SJCRH30 (cell line): Measurements from ENCODE around the gene TCF7. TPM values are rescaled to one million over a fixed set of nuclear protein-coding genes. Genes with fewer than 3 reads are reported as not detected.

ENCODE experiments used
- DNase-seq, 2 experiments: peaks; one replicate each; pipeline ENCODE4 v3.0.0-alpha.2; 2015 to 2020
- H3K27ac ChIP-seq: fragments of 250-450 bp; sonication (Bioruptor Pico); 2 replicates; pipeline ENCODE4 v1.5.1; 2020; ENCODE audit warnings: mild to moderate bottlenecking, moderate library complexity
- H3K27me3 ChIP-seq: fragments of 250-450 bp; sonication (Bioruptor Pico); 2 replicates; pipeline ENCODE4 v1.5.1; 2020; ENCODE audit warnings: mild to moderate bottlenecking, moderate library complexity
- H3K36me3 ChIP-seq: fragments of 250-450 bp; sonication (Bioruptor Pico); 2 replicates; pipeline ENCODE4 v1.5.1; 2020; ENCODE audit warnings: mild to moderate bottlenecking, moderate library complexity
- H3K4me1 ChIP-seq: fragments of 250-450 bp; sonication (Bioruptor Pico); 2 replicates; pipeline ENCODE4 v1.5.1; 2020; ENCODE audit warnings: mild to moderate bottlenecking, moderate library complexity
- H3K4me3 ChIP-seq: fragments of 250-450 bp; sonication (Bioruptor Pico); 2 replicates; pipeline ENCODE4 v1.5.1; 2020; ENCODE audit warnings: mild to moderate bottlenecking, moderate library complexity
- H3K9me3 ChIP-seq: fragments of 250-450 bp; sonication (Bioruptor Pico); replicated peaks from 2 replicates; pipeline ENCODE4 v1.5.1; 2020; ENCODE audit warnings: mild to moderate bottlenecking, moderate library complexity
- total RNA-seq: library from RNA; depleted of rRNA; stranded (reverse); fragments of >200 nt; shearing (Covaris generic); gene quantifications from 2 replicates; pipeline ENCODE4 v1.2.3, GENCODE V29; 2014; rRNA removed

The TCF7 gene
- total RNA-seq, 1 experiment from 2014 or later = 2.4 TPM

DNA sequence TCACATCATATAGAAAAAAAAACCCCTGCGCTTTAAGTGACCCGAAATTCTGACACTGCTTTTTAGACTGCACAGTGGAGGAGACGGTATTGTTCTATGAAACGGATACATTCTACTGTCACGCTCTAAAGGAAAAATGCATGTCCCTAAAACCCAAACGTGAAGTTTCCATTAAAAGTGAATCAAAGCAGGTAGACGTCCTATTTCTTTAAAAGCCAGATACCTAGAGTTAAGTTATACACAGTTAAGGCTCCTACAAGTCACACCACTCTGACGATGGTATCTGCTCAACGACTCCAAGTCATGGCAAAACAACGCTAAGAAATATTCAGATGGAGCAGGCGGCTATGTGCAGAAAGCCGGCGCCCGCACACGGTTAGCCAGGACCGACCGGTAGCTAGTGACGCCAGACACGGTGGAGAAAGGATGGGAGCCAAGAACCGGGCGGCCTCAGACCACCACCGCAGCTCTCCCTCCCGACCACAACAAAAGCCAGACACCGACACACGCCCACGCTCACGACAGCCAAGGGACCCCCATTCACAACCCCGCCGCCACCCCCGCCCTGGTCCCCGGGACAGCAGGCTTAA is 61.5 kb downstream of the TCF7 start:
- peak; percentile 34 to 48 for DNase-seq
- H3K9me3 ChIP-seq = no peaks in the 10 kb centered on the region
- peak overlapping the region; percentile 99 for H3K27ac ChIP-seq
- peak overlapping the region; percentile 99 for H3K4me3 ChIP-seq
- H3K27me3 ChIP-seq = no peaks in the 10 kb centered on the region
- H3K4me1 ChIP-seq = peaks cover 10% of the 10 kb centered on the region; the same call in 1 of the 2 replicates
- peaks cover 28% of the 10 kb centered on the region for H3K36me3 ChIP-seq

DNA sequence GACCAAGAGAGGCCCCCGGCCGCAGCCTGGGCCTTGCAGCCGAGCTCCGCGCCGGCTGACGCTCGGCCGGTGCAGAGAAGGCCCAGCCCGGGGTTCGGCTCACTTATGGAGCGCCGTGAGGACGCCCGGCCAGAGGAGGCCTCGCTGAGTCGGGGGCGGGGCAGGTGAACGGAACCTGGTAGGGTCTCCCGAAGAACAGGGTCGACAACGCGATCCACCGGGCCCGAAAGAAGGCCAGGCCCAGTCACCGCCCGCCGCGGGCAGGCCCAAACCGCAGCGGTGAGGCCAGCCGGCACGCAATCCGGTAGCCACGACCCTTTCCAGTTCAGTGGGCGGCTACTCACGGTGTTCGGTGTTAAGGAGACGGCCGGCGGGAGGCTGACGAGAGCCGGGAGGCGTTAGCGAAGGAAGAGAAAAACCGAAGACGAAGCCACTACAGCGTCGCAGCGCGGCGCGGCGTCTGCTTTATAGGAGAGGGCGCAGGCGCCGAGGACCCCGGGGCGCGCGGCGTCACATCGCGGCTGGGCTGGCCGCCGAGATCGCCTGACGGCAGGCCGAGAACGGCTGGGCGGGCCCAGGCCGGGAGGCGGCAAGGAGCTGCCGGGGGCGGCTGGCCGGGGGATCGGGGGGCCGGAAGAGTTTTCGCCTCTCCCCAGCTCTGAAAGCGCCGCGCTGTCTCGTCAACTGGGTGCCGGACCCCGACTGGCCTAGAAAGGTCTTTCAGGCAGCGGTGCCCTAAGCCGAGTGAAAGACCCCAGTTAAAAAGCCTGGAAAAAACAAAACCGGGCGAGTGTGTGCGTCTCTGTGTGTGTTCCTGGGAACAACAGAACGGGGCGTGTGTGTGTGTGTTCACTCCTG is 62.3 kb downstream of the TCF7 start, which contains the start of gene SKP1:
TSS of gene SKP1 (minus strand) at position 440 of the 858 bp plus-strand sequence. CDS start 2,928 bp downstream, outside the sequence.
- Histone ChIP-seq H3K9me3 (no peaks in the 10 kb centered on the region), H3K4me1 (peaks cover 10% of the 10 kb centered on the region; the same call in 1 of the 2 replicates), H3K4me3 (peak within 1 kb of the TSS; percentile 99), H3K27me3 (no peaks in the 10 kb centered on the region), H3K27ac (peak within 1 kb of the TSS; percentile 99), H3K36me3 (peaks cover 21% of the 10 kb centered on the region)
- peak; percentile 80 to 87 for DNase-seq

DNA sequence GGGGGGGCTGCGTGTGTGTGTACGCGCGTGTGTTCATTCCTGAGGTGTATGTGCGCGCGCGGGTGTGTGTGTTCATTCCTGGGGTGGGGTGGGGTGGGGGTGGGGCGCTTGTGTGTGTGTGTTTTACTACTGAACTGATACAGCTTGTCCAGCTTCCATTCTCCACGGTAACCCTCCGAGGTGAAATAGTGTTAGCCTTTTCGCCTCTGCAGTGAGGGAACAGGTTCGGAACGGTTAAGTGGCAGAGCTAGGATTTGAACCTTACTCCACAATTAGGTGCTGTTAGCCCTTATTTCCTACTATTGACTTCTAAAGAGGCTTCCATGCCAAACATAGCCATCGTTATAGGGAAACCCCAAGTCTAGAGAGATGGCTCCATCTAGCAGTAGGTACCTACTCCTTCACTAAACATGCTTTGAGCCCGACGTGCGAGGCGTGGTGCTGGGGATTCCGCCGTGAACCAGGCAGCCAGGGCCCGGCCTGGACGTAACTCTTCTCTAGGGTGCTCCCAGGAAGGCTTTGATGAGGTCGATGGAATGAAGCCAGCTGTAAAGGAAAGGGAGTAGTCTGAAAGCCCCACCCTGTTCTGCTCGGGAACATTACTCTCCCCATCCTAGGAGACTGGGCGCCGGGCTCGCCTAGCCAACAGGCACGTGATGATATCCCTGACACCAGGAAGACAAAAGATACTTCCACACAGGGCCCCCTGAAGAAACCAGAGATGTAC is 63.1 kb downstream of the TCF7 start:
- peaks cover 13% of the 10 kb centered on the region for H3K36me3 ChIP-seq
- H3K4me1 ChIP-seq = peaks cover 10% of the 10 kb centered on the region; the same call in 1 of the 2 replicates
- DNase-seq = peak; percentile 56 to 65
- no peaks in the 10 kb centered on the region for H3K9me3 ChIP-seq
- no peaks in the 10 kb centered on the region for H3K27me3 ChIP-seq
- peak overlapping the region; percentile 99 for H3K4me3 ChIP-seq
- H3K27ac ChIP-seq = peak overlapping the region; percentile 99

GRCh38 chr5:134178096-134178419 is 63.6 kb downstream of the TCF7 start:
- Histone ChIP-seq H3K4me3 (peak overlapping the region; percentile 99), H3K36me3 (peaks cover 9% of the 10 kb centered on the region), H3K4me1 (peaks cover 10% of the 10 kb centered on the region; the same call in 1 of the 2 replicates), H3K27ac (peak overlapping the region; percentile 99; the same call in 1 of the 2 replicates), H3K27me3 (no peaks in the 10 kb centered on the region), H3K9me3 (no peaks in the 10 kb centered on the region)
- DNase-seq = no peak

- Histone ChIP-seq H3K4me3 (no peak overlapping the region), H3K27ac (no peak overlapping the region), H3K4me1 (no peaks in the 10 kb centered on the region), H3K9me3 (no peaks in the 10 kb centered on the region), H3K36me3 (no peaks in the 10 kb centered on the region), H3K27me3 (no peaks in the 10 kb centered on the region)
- no peak for DNase-seq
Measured at GRCh38 chr5:134183481-134183880, 69.0 kb downstream of the TCF7 start.

GRCh38 chr5:134184155-134185135 is 70.0 kb downstream of the TCF7 start:
- Histone ChIP-seq H3K4me1 (no peaks in the 10 kb centered on the region), H3K27ac (no peak overlapping the region), H3K9me3 (no peaks in the 10 kb centered on the region), H3K36me3 (no peaks in the 10 kb centered on the region), H3K4me3 (no peak overlapping the region), H3K27me3 (no peaks in the 10 kb centered on the region)
- DNase-seq = peak; percentile 61 to 83

- DNase-seq = peak; percentile 11 to 20
- Histone ChIP-seq H3K36me3 (no peaks in the 10 kb centered on the region), H3K4me1 (no peaks in the 10 kb centered on the region), H3K9me3 (no peaks in the 10 kb centered on the region), H3K27ac (no peak overlapping the region), H3K27me3 (no peaks in the 10 kb centered on the region), H3K4me3 (no peak overlapping the region)
Measured at GRCh38 chr5:134188092-134188491, 73.6 kb downstream of the TCF7 start.

- Histone ChIP-seq H3K27ac (no peak overlapping the region), H3K36me3 (peaks cover 3% of the 10 kb centered on the region; the same call in 1 of the 2 replicates), H3K4me1 (no peaks in the 10 kb centered on the region), H3K27me3 (no peaks in the 10 kb centered on the region), H3K9me3 (no peaks in the 10 kb centered on the region), H3K4me3 (no peak overlapping the region)
- DNase-seq = no peak
Measured at GRCh38 chr5:134189031-134189430, 74.5 kb downstream of the TCF7 start.

DNA sequence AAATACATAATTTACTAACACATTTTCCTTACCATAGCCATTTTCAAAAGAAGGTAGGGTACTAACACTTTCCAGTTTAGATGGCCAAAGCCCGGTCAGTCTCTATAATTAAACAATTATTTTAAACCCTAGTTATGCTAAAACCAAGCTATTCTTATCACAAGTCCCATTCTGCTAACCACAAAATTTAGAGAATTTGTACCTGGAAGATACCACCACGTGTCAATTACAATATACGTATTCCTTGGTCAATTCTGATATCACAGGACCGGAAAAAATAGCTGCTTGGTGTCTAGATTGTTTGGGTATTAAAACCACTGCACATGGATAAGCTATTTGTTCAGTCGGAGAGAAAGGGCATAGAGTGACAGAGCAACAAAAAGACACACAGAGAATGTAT is 81.2 kb downstream of the TCF7 start:
- no peaks in the 10 kb centered on the region for H3K4me1 ChIP-seq
- DNase-seq = no peak
- H3K27ac ChIP-seq = no peak overlapping the region

More for the DNA sequence above, 81.2 kb downstream of the TCF7 start:
- H3K4me3 ChIP-seq = no peak overlapping the region
- peaks cover 54% of the 10 kb centered on the region for H3K36me3 ChIP-seq
- H3K9me3 ChIP-seq = no peaks in the 10 kb centered on the region
- no peaks in the 10 kb centered on the region for H3K27me3 ChIP-seq

Other genes with a start within 250 kb of the TCF7 start
- 78.3 and 82.3 TPM in 2 replicates for gene C5orf15, start 146.1 kb upstream of the TCF7 start, total RNA-seq
- 324 and 340 TPM in 2 replicates for gene VDAC1, start 109.7 kb upstream of the TCF7 start, total RNA-seq
- 576 and 631 TPM in 2 replicates for gene SKP1, start 62.3 kb downstream of the TCF7 start, total RNA-seq
- 163 and 179 TPM in 2 replicates for gene PPP2CA, start 111.4 kb downstream of the TCF7 start, total RNA-seq